Mesenchymal stem cell (in vitro differentiated cells and primary cell): ENCODE data around the gene ARRB1.
A peak's percentile ranks its signal among the peaks of the same experiment; 100 is the strongest.

Experiments
- DNase-seq: peaks from one replicate; pipeline ENCODE4 v3.0.0-alpha.2; 2013
- H2AFZ ChIP-seq: one replicate; pipeline ENCODE4 v1.6.1; 2013; ENCODE audit warnings: low read depth, mild to moderate bottlenecking, control low read depth, inconsistent platforms, low read length, moderate library complexity
- H2AK5ac ChIP-seq: 2 replicates; pipeline ENCODE4 v1.6.1; 2013; ENCODE audit warnings: low read length, moderate library complexity, mild to moderate bottlenecking, inconsistent platforms; ENCODE audit not compliant: severe bottlenecking
- H2BK120ac ChIP-seq: one replicate; pipeline ENCODE4 v1.6.1; 2013; ENCODE audit warnings: low read depth, mild to moderate bottlenecking, inconsistent platforms, low read length, moderate library complexity
- H2BK12ac ChIP-seq, 2 experiments: one replicate each; pipeline ENCODE4 v1.6.1; 2013; ENCODE audit warnings: inconsistent platforms in 2 of 2, low read length in 2 of 2, mild to moderate bottlenecking in 2 of 2, moderate library complexity in 2 of 2, control low read depth in 1 of 2
- H2BK15ac ChIP-seq: one replicate; pipeline ENCODE4 v1.6.1; 2013; ENCODE audit warnings: mild to moderate bottlenecking, low read depth, inconsistent platforms; ENCODE audit not compliant: poor library complexity, severe bottlenecking
- H2BK5ac ChIP-seq: 2 replicates; pipeline ENCODE4 v1.6.1; 2013; ENCODE audit warnings: low read depth, mild to moderate bottlenecking, low read length, control low read depth, inconsistent platforms; ENCODE audit not compliant: poor library complexity, severe bottlenecking
- H3K14ac ChIP-seq, 2 experiments: one replicate each; pipeline ENCODE4 v1.6.1; 2013; ENCODE audit warnings: inconsistent platforms in 2 of 2, low read length in 2 of 2, control low read depth in 1 of 2, mild to moderate bottlenecking in 1 of 2, moderate library complexity in 1 of 2
- H3K18ac ChIP-seq, 2 experiments: one replicate each; pipeline ENCODE4 v1.6.1; 2013; ENCODE audit warnings: inconsistent platforms in 2 of 2, low read length in 2 of 2, control low read depth in 1 of 2, low read depth in 1 of 2, mild to moderate bottlenecking in 1 of 2
- H3K23ac ChIP-seq, 2 experiments: one replicate each; pipeline ENCODE4 v1.6.1; 2013; ENCODE audit warnings: inconsistent platforms in 2 of 2, low read length in 2 of 2, mild to moderate bottlenecking in 2 of 2, moderate library complexity in 2 of 2, control low read depth in 1 of 2
- H3K27ac ChIP-seq: 2 replicates; pipeline ENCODE4 v1.5.1; 2013; ENCODE audit warnings: mild to moderate bottlenecking, moderate library complexity, low read length, control low read depth, inconsistent platforms; ENCODE audit not compliant: poor library complexity, severe bottlenecking
- H3K27me3 ChIP-seq, 2 experiments: 2 replicates each; pipeline versions ENCODE4 v1.6.1 to v1.7.0; 2013; ENCODE audit warnings: low read length in 2 of 2, mild to moderate bottlenecking in 2 of 2, moderate library complexity in 2 of 2, control low read depth in 1 of 2, inconsistent platforms in 1 of 2; ENCODE audit not compliant: control insufficient read depth in 1 of 2, insufficient read depth in 1 of 2
- H3K36me3 ChIP-seq, 2 experiments: 2 replicates each; pipeline versions ENCODE4 v1.6.1 to v1.7.0; 2013; ENCODE audit warnings: low read length in 2 of 2, control low read depth in 1 of 2, inconsistent platforms in 1 of 2, low read depth in 1 of 2, mild to moderate bottlenecking in 1 of 2; ENCODE audit not compliant: insufficient read depth in 2 of 2, control insufficient read depth in 1 of 2
- H3K4ac ChIP-seq, 2 experiments: one replicate each; pipeline ENCODE4 v1.6.1; 2013; ENCODE audit warnings: inconsistent platforms in 2 of 2, low read length in 2 of 2, mild to moderate bottlenecking in 2 of 2, moderate library complexity in 2 of 2, control low read depth in 1 of 2, low read depth in 1 of 2
- H3K4me1 ChIP-seq: 2 replicates; pipeline ENCODE4 v1.6.1; 2013; ENCODE audit warnings: low read depth, low read length, control low read depth; ENCODE audit not compliant: control insufficient read depth, insufficient read depth
- H3K4me2 ChIP-seq: 2 replicates; pipeline ENCODE4 v1.6.1; 2013; ENCODE audit warnings: low read length, mild to moderate bottlenecking, inconsistent platforms; ENCODE audit not compliant: poor library complexity, severe bottlenecking
- H3K4me3 ChIP-seq, 2 experiments: 2 replicates each; pipeline versions ENCODE4 v1.5.1 to v1.7.0; 2013; ENCODE audit warnings: low read length in 2 of 2, mild to moderate bottlenecking in 2 of 2, control low read depth in 1 of 2, low read depth in 1 of 2; ENCODE audit not compliant: insufficient read depth in 1 of 2
- H3K79me1 ChIP-seq: replicated peaks from 2 replicates; pipeline ENCODE4 v1.6.1; 2013; ENCODE audit warnings: mild to moderate bottlenecking, control low read depth, low read length, inconsistent platforms; ENCODE audit not compliant: poor library complexity, severe bottlenecking
- H3K9ac ChIP-seq: 2 replicates; pipeline ENCODE4 v1.7.0; 2013; ENCODE audit warnings: mild to moderate bottlenecking, low read length, moderate library complexity
- H3K9me3 ChIP-seq: 2 replicates; pipeline ENCODE4 v1.7.0; 2013; ENCODE audit warnings: mild to moderate bottlenecking, low read length; ENCODE audit not compliant: control insufficient read depth
- H4K8ac ChIP-seq: one replicate; pipeline ENCODE4 v1.6.1; 2013; ENCODE audit warnings: inconsistent platforms, mild to moderate bottlenecking, low read length, moderate library complexity
- H4K91ac ChIP-seq: one replicate; pipeline ENCODE4 v1.6.1; 2013; ENCODE audit warnings: mild to moderate bottlenecking, low read length, inconsistent platforms
- WGBS: methylation state at CpG from one replicate; pipeline ENCODE4 v1.1.7; 2013; ENCODE audit warnings: mixed read lengths; 5-methylcytosine and 5-hydroxymethylcytosine counted together

ARRB1 gene

DNA sequence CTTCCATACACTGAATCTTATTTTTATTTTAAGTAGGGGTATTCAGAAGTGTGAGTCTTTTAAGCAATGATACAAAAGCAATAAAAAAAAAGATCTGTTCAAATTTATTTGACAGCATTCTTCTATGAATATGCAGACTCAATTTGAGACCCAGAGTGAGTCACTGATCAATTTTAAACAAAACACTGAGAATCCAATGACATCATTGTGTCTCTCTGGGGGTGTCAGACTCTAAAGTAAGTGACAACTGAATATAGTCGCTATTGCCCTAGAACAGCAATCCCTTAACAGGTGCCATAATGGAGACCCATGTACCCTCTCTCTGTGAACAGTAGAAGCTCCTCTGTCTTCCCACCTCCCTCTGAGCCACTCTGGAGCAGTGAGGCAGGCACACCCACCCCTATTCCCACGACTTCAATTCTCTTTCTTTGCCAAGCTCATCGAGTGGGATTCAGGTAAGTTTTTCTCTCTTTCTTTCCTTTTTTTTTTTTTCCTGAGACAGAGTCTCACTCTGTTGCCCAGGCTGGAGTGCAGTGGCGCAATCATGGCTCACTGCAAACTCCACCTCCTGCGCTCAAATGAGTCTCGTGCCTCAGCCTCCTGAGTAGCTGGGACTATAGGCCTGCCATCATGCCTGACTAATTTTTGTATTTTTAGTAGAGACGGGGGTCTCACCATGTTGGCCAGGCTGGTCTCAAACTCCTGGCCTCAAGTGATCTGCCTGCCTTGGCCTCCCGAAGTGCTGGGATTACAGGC is 42.8 kb upstream of the ARRB1 start:
- H3K79me1 ChIP-seq = no peaks in the 10 kb centered on the region
- H3K4me3 ChIP-seq = no peak overlapping the region
- no peak overlapping the region for H4K91ac ChIP-seq

DNA sequence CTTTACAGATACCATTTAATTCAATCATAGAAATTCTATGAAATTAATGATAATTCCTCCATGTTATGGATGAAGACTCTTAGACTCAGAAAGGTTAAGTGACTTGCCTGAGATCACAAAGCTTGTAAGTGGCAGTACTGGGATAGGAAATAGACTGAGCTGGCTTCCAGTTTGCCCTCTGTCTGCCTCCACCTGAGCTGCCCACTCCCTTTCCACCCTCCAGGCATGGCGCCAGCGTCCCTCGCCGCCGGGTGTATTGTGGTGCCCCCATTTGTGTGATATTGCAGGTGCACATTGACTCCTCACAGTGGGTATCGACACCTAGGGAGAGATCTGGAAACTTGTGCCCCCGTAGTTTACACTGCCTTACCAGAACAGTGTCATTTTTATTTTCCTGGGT is 38.5 kb upstream of the ARRB1 start:
- Histone ChIP-seq H2AK5ac (no peak overlapping the region), H3K4me2 (no peak overlapping the region), H2BK15ac (no peak overlapping the region), H3K27ac (no peak overlapping the region), H3K4me1 (peaks cover 11% of the 10 kb centered on the region), H3K9me3 (no peaks in the 10 kb centered on the region), H3K4ac (no peak overlapping the region), H4K91ac (no peak overlapping the region), H3K14ac (no peak overlapping the region), H2BK120ac (no peak overlapping the region), H4K8ac (no peak overlapping the region), H2AFZ (no peak overlapping the region), H3K79me1 (no peaks in the 10 kb centered on the region), H3K4me3 (no peak overlapping the region), H2BK5ac (no peak overlapping the region), H3K23ac (no peak overlapping the region), H3K36me3 (no peaks in the 10 kb centered on the region), H2BK12ac (no peak overlapping the region), H3K9ac (no peak overlapping the region), H3K18ac (no peak overlapping the region), H3K27me3 (no peaks in the 10 kb centered on the region)
- no peak for DNase-seq
- WGBS = 92% methylated on average over 7 of the region's 7 CpGs

More for the DNA sequence above, 42.8 kb upstream of the ARRB1 start:
- no peak overlapping the region for H2BK12ac ChIP-seq
- 76% methylated on average over 8 of the region's 8 CpGs for WGBS
- DNase-seq = no peak
- H3K18ac ChIP-seq = no peak overlapping the region
- H3K36me3 ChIP-seq = no peaks in the 10 kb centered on the region
- no peaks in the 10 kb centered on the region for H3K27me3 ChIP-seq
- H2BK5ac ChIP-seq = no peak overlapping the region
- H4K8ac ChIP-seq = no peak overlapping the region
- no peak overlapping the region for H2BK15ac ChIP-seq
- H3K4me2 ChIP-seq = no peak overlapping the region
- no peak overlapping the region for H3K27ac ChIP-seq
- H3K9me3 ChIP-seq = no peaks in the 10 kb centered on the region
- H3K9ac ChIP-seq = no peak overlapping the region
- H2BK120ac ChIP-seq = no peak overlapping the region
- no peaks in the 10 kb centered on the region for H3K4me1 ChIP-seq
- no peak overlapping the region for H3K14ac ChIP-seq
- no peak overlapping the region for H3K23ac ChIP-seq
- H2AK5ac ChIP-seq = no peak overlapping the region
- no peak overlapping the region for H2AFZ ChIP-seq
- H3K4ac ChIP-seq = no peak overlapping the region

DNA sequence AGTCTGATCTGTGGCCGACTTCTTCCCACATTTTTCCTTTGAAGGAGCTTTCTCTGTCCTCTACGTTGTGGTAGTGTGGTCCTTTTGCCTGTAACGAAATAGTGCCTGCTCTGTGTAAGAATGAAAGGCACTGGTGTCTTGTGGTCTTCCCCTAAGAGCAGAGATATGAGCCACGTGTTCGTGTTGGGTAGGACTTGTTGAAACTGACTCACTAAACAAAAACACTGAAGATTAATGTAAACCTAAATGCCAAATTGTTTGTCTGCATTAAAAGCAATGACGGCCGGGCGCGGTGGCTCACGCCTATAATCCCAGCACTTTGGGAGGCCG is 37.8 kb upstream of the ARRB1 start:
- peak overlapping the region in 1 of 2 experiments; percentile 37 for H3K18ac ChIP-seq
- no peaks in the 10 kb centered on the region for H3K27me3 ChIP-seq
- no peak overlapping the region for H3K4ac ChIP-seq
- DNase-seq = peak; percentile 75
- no peak overlapping the region for H4K91ac ChIP-seq
- H3K9me3 ChIP-seq = no peaks in the 10 kb centered on the region
- no peak overlapping the region for H2AK5ac ChIP-seq
- H3K79me1 ChIP-seq = no peaks in the 10 kb centered on the region
- peaks cover 15% of the 10 kb centered on the region for H3K4me1 ChIP-seq
- WGBS = 78% methylated on average over 9 of the region's 11 CpGs
- no peak overlapping the region for H2BK120ac ChIP-seq
- H4K8ac ChIP-seq = peak overlapping the region; percentile 55
- H3K27ac ChIP-seq = no peak overlapping the region
- no peak overlapping the region for H3K14ac ChIP-seq
- no peak overlapping the region for H2BK15ac ChIP-seq
- no peak overlapping the region for H2BK12ac ChIP-seq
- no peak overlapping the region for H2AFZ ChIP-seq
- H3K23ac ChIP-seq = no peak overlapping the region
- no peak overlapping the region for H3K4me3 ChIP-seq
- peak overlapping the region; percentile 46 for H3K9ac ChIP-seq
- H3K36me3 ChIP-seq = no peaks in the 10 kb centered on the region
- H3K4me2 ChIP-seq = no peak overlapping the region
- H2BK5ac ChIP-seq = no peak overlapping the region

DNA sequence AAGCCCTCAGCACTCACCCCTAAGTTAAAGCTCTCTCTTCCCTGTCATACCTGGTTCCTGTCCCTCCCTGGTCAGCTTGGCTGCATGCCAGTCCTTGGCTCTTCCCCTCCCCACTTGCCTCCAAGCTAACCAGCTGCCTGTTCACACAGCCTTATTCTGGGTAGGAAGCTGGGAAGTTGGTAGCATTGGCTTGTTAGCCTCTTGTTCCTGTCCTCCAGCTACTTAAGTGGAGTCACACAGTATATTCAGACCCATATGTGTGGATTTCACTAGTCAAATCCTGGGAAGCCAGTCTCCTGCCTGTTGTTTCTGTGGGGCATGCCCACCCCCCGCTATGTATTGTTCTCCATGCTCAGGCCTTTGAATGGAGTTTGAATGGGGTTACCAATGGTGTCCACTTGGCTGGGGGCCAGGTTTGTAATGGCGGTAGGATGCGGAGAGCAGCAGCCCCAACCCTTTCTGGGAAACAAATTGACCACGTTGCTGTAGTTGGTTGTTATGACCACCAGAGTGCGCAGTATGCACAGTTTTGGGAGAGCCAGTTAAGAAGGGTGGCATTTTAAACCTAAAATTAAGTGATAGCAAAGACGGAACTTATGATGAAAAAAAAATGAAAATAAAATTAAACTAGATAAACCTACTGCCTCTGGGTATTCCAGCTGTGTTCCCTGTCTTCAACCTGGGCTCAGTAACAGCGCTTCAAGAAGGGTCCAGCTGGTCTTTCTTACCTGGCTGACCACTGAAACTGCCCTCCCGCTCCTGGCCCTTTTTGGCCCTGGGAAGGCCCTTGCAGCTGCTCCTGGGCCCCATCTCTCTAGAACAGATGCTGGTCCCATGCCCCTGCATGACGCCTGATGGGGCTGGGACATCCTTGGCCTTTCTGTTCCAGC is 37.2 kb upstream of the ARRB1 start:
- peak overlapping the region; percentile 40 for H3K4me2 ChIP-seq
- H2AK5ac ChIP-seq = peak overlapping the region; percentile 24
- WGBS = 33% methylated on average over 8 of the region's 9 CpGs
- H3K27me3 ChIP-seq = no peaks in the 10 kb centered on the region
- H3K27ac ChIP-seq = peak overlapping the region; percentile 4
- H3K4ac ChIP-seq = peak overlapping the region in 1 of 2 experiments; percentile 32
- H3K23ac ChIP-seq = no peak overlapping the region
- DNase-seq = peak; percentile 82
- peak overlapping the region; percentile 55 for H4K8ac ChIP-seq
- no peaks in the 10 kb centered on the region for H3K79me1 ChIP-seq
- H2BK5ac ChIP-seq = no peak overlapping the region
- H3K18ac ChIP-seq = peak overlapping the region; percentile 37 to 84
- H2BK12ac ChIP-seq = peak overlapping the region in 1 of 2 experiments; percentile 93
- H3K4me1 ChIP-seq = peaks cover 15% of the 10 kb centered on the region
- no peak overlapping the region for H4K91ac ChIP-seq
- peak overlapping the region in 1 of 2 experiments; percentile 61 for H3K14ac ChIP-seq
- H2BK15ac ChIP-seq = no peak overlapping the region
- no peak overlapping the region for H3K4me3 ChIP-seq
- H3K9ac ChIP-seq = peak overlapping the region; percentile 46
- no peaks in the 10 kb centered on the region for H3K36me3 ChIP-seq
- no peak overlapping the region for H2BK120ac ChIP-seq
- no peaks in the 10 kb centered on the region for H3K9me3 ChIP-seq
- no peak overlapping the region for H2AFZ ChIP-seq
